ENCODE measurements around the gene RSPH6A. TPM values are rescaled to one million over a fixed set of nuclear protein-coding genes. Genes with fewer than 3 reads are reported as not detected.

Gene RSPH6A
- total and polyA plus RNA-seq, 2 donors (not counting 1 experiment from before 2014, with no cell fraction given), result 0.17 TPM; not detected in 1

DNA sequence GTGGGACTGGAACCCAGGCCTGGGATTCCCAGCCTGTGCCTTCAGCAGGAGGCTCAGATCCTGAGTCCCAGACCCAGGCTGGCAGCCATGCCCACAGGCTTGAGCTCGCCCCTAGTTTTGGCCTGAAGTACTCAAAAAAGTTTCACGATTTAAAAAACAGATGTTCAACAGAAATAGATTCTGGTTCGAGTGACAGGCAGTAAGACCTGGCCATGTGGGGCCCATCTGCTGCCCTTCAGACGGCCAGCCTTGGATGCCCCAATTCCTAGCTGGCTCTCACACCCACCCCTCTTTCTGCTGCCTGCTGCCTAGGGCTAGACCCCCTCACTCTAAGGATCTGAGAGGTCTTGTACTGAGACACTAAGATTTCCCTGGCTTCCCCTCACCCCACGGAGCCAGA lies 30.0 kb downstream of the RSPH6A start:
- no peak overlapping the region for H3K9ac ChIP-seq (ENCODE audit: insufficient read depth, low read length)
- no peak overlapping the region for H3K4me2 ChIP-seq (ENCODE audit: extremely low read depth, insufficient read depth, low read length)
- no peak for TF ChIP-seq EZH2 (IDR thresholded peaks at IDR 0.05; ENCODE audit: low read length, missing control alignments)
- TF ChIP-seq, protein P1, sequence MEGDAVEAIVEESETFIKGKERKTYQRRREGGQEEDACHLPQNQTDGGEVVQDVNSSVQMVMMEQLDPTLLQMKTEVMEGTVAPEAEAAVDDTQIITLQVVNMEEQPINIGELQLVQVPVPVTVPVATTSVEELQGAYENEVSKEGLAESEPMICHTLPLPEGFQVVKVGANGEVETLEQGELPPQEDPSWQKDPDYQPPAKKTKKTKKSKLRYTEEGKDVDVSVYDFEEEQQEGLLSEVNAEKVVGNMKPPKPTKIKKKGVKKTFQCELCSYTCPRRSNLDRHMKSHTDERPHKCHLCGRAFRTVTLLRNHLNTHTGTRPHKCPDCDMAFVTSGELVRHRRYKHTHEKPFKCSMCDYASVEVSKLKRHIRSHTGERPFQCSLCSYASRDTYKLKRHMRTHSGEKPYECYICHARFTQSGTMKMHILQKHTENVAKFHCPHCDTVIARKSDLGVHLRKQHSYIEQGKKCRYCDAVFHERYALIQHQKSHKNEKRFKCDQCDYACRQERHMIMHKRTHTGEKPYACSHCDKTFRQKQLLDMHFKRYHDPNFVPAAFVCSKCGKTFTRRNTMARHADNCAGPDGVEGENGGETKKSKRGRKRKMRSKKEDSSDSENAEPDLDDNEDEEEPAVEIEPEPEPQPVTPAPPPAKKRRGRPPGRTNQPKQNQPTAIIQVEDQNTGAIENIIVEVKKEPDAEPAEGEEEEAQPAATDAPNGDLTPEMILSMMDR (conservative IDR thresholded peaks at IDR 0.05 in 1 of 2, IDR thresholded peaks at IDR 0.05 in 1 of 2; ENCODE audit: low read depth in 1 of 2, low read length in 2 of 2), result no peak
- DNase-seq (ENCODE audit: low read depth in 2 of 2), result no peak
- peak overlapping the region; percentile 8 for H3K27ac ChIP-seq (ENCODE audit: insufficient read depth, low read length)
- no peak overlapping the region for H3K4me3 ChIP-seq (replicated peaks in 1 of 4; ENCODE audit: control extremely low read depth in 1 of 4, insufficient read depth in 1 of 4, low read depth in 3 of 4, low read length in 4 of 4)
- H3K4me1 ChIP-seq (ENCODE audit: control insufficient read depth, extremely low read depth, insufficient read depth, low read length), result peaks cover 25% of the 10 kb centered on the region
- no peaks in the 10 kb centered on the region for H3K9me3 ChIP-seq (ENCODE audit: control insufficient read depth, insufficient read depth, low read depth, low read length)
- no peaks in the 10 kb centered on the region for H3K27me3 ChIP-seq (ENCODE audit: control insufficient read depth, insufficient read depth, low read length)
- H4K20me1 ChIP-seq (ENCODE audit: control insufficient read depth, extremely low read depth, insufficient read depth, low read length), result no peaks in the 10 kb centered on the region
- H3K79me2 ChIP-seq (ENCODE audit: control insufficient read depth, insufficient read depth, low read length), result peaks cover 12% of the 10 kb centered on the region
- peaks cover 31% of the 10 kb centered on the region for H3K36me3 ChIP-seq (ENCODE audit: control insufficient read depth, insufficient read depth, low read length)
- no peak overlapping the region for H2AFZ ChIP-seq (ENCODE audit: low read length)

DNA sequence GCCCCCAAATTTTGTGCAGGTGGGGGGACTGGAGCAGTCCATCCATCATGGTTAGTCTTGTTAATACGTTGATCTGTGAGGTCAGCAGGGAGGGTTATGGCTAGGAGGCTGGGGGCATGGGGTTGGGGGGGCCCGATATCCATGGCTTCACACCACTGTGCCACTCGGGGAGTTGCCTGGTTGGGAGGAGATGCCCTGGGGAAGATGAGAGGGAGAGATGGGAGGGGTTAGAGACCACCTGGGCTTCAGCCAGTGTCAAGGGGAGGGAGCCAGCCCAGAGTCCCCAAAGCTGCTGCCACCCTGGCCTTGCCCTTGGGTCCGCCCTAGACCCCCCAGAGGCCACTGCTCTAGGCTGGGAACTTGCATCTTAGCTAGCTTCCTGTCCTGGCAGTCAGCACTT lies 31.0 kb downstream of the RSPH6A start:
- Histone ChIP-seq H4K20me1 (ENCODE audit: control insufficient read depth, extremely low read depth, insufficient read depth, low read length) (no peaks in the 10 kb centered on the region), H3K9ac (ENCODE audit: insufficient read depth, low read length) (peak overlapping the region; percentile 67), H3K36me3 (ENCODE audit: control insufficient read depth, insufficient read depth, low read length) (peaks cover 31% of the 10 kb centered on the region), H3K4me3 (replicated peaks in 1 of 4; ENCODE audit: control extremely low read depth in 1 of 4, insufficient read depth in 1 of 4, low read depth in 3 of 4, low read length in 4 of 4) (no peak overlapping the region), H3K4me1 (ENCODE audit: control insufficient read depth, extremely low read depth, insufficient read depth, low read length) (peaks cover 25% of the 10 kb centered on the region), H3K27me3 (ENCODE audit: control insufficient read depth, insufficient read depth, low read length) (no peaks in the 10 kb centered on the region), H2AFZ (ENCODE audit: low read length) (no peak overlapping the region), H3K27ac (ENCODE audit: insufficient read depth, low read length) (peak overlapping the region; percentile 90), H3K4me2 (ENCODE audit: extremely low read depth, insufficient read depth, low read length) (no peak overlapping the region), H3K9me3 (ENCODE audit: control insufficient read depth, insufficient read depth, low read depth, low read length) (no peaks in the 10 kb centered on the region), H3K79me2 (ENCODE audit: control insufficient read depth, insufficient read depth, low read length) (peaks cover 12% of the 10 kb centered on the region)
- no peak for DNase-seq (ENCODE audit: low read depth in 2 of 2)
- TF ChIP-seq, protein P1 (conservative IDR thresholded peaks at IDR 0.05 in 1 of 2, IDR thresholded peaks at IDR 0.05 in 1 of 2; ENCODE audit: low read depth in 1 of 2, low read length in 2 of 2), result no peak

DNA sequence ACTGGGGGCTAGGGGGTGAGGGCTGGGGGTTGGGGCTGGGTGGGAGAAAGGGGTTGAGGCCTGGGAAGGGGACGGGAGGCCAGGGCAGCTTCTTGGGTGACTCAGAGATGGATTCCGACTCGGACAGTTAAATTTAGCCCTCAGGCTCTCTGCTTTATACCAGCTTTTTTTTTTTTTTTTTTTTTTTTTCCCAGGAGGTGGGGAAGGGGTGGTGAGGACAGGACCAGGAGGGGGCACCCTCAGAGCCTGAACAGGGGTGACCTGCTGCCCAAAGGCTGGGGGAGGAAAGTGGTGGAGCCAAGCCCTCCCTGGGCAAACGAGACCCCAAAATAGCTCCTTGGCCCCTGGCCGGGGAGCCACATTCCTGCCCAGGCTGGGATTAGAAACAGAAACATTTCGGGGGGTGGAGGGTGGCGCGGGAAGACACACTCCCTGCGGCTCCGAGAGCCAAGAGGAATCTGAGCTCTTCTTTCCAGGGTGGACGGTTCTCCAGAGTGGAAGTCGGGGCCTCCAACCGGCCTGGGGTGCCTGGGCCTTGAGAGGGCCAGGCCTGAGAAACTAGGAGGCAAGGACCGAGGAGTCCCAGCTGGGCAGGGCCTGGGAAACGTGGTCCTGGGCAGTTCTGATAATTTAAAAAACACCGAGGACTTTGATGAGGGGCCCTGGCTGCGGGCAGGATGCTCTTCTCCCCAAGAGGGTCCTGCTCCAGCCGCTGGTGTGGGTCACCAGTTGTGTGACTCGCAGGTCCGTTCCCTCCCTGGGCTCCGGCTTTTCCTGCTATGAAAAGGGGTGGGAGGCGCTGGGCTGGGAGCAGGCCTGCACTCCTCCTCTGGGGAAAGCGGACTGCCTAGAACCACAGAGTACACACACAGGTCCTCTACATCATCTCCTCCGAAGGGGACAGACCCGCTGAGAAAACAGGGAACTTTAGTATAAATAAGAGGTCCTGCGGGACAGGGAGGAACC lies 32.0 kb downstream of the RSPH6A start:
- no peaks in the 10 kb centered on the region for H3K9me3 ChIP-seq (ENCODE audit: control insufficient read depth, insufficient read depth, low read depth, low read length)
- peak overlapping the region; percentile 90 for H3K27ac ChIP-seq (ENCODE audit: insufficient read depth, low read length)
- H4K20me1 ChIP-seq (ENCODE audit: control insufficient read depth, extremely low read depth, insufficient read depth, low read length), result no peaks in the 10 kb centered on the region
- H3K79me2 ChIP-seq (ENCODE audit: control insufficient read depth, insufficient read depth, low read length), result peaks cover 12% of the 10 kb centered on the region
- H3K36me3 ChIP-seq (ENCODE audit: control insufficient read depth, insufficient read depth, low read length), result peaks cover 36% of the 10 kb centered on the region
- peaks cover 25% of the 10 kb centered on the region for H3K4me1 ChIP-seq (ENCODE audit: control insufficient read depth, extremely low read depth, insufficient read depth, low read length)
- TF ChIP-seq EZH2 (IDR thresholded peaks at IDR 0.05; ENCODE audit: low read length, missing control alignments), result no peak
- TF ChIP-seq, protein P1 (conservative IDR thresholded peaks at IDR 0.05 in 1 of 2, IDR thresholded peaks at IDR 0.05 in 1 of 2; ENCODE audit: low read depth in 1 of 2, low read length in 2 of 2), result peak in 1 of 2 donors; percentile 14
- peak overlapping the region; percentile 78 for H3K4me2 ChIP-seq (ENCODE audit: extremely low read depth, insufficient read depth, low read length)
- DNase-seq (ENCODE audit: low read depth in 2 of 2), result peak; percentile 65 to 75
- no peaks in the 10 kb centered on the region for H3K27me3 ChIP-seq (ENCODE audit: control insufficient read depth, insufficient read depth, low read length)
- no peak overlapping the region for H2AFZ ChIP-seq (ENCODE audit: low read length)
- peak overlapping the region; percentile 67 for H3K9ac ChIP-seq (ENCODE audit: insufficient read depth, low read length)
- peak overlapping the region in 3 of 4 experiments; percentile 7 to 81 (median 25) for H3K4me3 ChIP-seq (replicated peaks in 1 of 4; ENCODE audit: control extremely low read depth in 1 of 4, insufficient read depth in 1 of 4, low read depth in 3 of 4, low read length in 4 of 4)

Measured in fibroblast of lung (primary cell).